Measurements from ENCODE around the gene SH3BGR.
A peak's percentile ranks its signal among the peaks of the same experiment; 100 is the strongest.
"Not testable (repeated sequence)": the region's sequence is repeated elsewhere in the genome, so short reads cannot be mapped to it uniquely, and the experiment has no call there.

SH3BGR gene

DNA sequence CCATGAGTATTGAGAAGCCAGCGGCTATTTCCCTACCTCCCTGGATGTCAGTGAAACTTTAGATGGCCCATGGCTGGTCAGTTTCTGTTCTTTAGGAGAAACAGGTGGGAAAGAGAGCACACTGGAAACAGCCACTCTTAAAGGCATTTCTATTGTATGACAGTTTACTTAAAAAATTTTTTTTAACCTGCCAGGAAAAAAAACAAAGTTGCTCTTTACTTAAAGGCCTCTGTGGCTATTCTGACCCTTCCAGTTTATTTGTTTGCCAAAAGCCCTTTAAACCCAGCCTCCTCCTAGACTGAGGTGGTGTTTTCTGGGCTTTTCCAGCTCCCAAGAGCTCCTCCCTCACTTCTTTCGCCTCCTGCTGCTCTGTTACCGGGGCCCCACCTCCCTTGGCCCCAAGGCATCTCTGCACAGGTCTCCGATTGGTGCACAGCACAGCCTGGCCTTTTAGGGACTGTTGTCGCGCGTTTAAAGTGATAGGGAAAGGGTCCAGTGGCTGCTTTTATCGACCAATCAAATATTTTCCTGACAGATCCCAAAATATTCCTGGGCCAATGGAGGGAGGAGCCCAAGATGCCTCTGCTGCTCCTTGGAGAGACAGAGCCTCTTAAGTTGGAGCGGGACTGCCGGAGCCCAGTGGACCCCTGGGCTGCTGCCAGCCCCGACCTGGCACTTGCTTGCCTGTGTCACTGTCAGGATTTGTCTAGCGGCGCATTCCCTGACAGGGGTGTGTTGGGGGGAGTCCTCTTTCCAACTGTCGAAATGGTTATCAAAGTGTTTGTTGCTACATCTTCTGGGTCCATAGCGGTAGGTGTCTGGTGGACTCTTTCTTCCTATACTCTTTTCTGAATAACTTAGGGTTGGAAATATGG, at the start of gene SH3BGR:
Gene SH3BGR, plus strand, starts transcription at position 639 of the 875 bp plus-strand sequence. Its CDS starts 127 bp downstream, at position 766.
- peak; percentile 2 for DNase-seq (ENCODE audit: low read depth)
- Histone ChIP-seq H3K9me3 (ENCODE audit: control insufficient read depth, low read length) (no peaks in the 10 kb centered on the region), H3K9ac (ENCODE audit: low read length) (no peak within 1 kb of the TSS), H3K4me3 (ENCODE audit: low read length) (peak within 1 kb of the TSS; percentile 61), H3K27me3 (replicated peaks; ENCODE audit: control insufficient read depth, insufficient read depth, low read length) (no peaks in the 10 kb centered on the region), H3K36me3 (ENCODE audit: control insufficient read depth, insufficient read depth, low read length, severe bottlenecking) (no peaks in the 10 kb centered on the region), H3K4me1 (ENCODE audit: control insufficient read depth, insufficient read depth, low read length) (peaks cover 20% of the 10 kb centered on the region)

DNA sequence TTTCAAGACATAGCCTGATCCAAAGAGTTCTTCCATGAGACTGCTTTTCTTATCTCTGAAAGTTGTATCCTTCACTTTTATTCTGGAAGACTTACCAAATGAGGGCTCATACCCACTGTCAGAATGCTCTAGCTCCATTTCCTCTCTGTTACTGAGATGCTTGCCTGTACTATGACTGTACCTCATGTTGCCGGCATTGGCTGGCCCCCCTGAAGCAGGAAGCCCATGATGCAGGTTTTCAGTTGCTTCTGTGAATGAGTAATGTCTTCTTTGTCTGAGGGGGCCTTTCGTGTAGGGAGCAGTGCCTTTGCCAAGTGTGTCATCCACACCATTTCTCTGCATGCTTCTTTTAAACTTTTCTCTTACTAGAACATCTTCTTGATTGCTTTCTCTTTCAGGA, 45.7 kb upstream of the SH3BGR start:
- H3K27me3 ChIP-seq (replicated peaks; ENCODE audit: control insufficient read depth, insufficient read depth, low read length), result no peaks in the 10 kb centered on the region
- no peaks in the 10 kb centered on the region for H3K4me1 ChIP-seq (ENCODE audit: control insufficient read depth, insufficient read depth, low read length)
- no peak for DNase-seq (ENCODE audit: low read depth)
- peaks cover 12% of the 10 kb centered on the region for H3K9me3 ChIP-seq (ENCODE audit: control insufficient read depth, low read length)
- peaks cover 20% of the 10 kb centered on the region for H3K36me3 ChIP-seq (ENCODE audit: control insufficient read depth, insufficient read depth, low read length, severe bottlenecking)
- no peak overlapping the region for H3K9ac ChIP-seq (ENCODE audit: low read length)
- H3K4me3 ChIP-seq (ENCODE audit: low read length), result no peak overlapping the region

DNA sequence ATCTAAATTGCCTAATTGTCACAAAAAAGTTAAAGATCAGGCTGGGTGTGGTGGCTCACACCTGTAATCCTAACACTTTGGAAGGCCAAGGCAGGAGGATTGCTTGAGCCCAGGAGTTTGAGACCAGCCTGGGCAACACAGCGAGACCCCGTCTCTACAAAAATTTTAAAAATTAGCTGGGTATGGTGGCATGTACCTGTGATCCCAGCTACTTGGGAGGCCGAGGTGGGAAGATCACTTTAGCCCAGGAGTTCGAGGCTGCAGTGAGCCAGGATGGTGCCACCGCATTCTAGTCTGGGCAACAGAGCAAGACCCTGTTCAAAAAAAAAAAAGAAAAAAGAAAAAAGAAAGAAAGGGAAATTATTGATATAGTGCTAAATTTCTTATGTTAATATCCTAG, 32.6 kb upstream of the SH3BGR start:
- H3K9me3 ChIP-seq (ENCODE audit: control insufficient read depth, low read length); H3K4me3 ChIP-seq (ENCODE audit: low read length); H3K9ac ChIP-seq (ENCODE audit: low read length); H3K36me3 ChIP-seq (ENCODE audit: control insufficient read depth, insufficient read depth, low read length, severe bottlenecking); H3K4me1 ChIP-seq (ENCODE audit: control insufficient read depth, insufficient read depth, low read length); DNase-seq (ENCODE audit: low read depth); H3K27me3 ChIP-seq (replicated peaks; ENCODE audit: control insufficient read depth, insufficient read depth, low read length): not testable (repeated sequence)

GRCh38 chr21:39422527-39423241, 29.1 kb upstream of the SH3BGR start:
- DNase-seq (ENCODE audit: low read depth), result no peak
- H3K27me3 ChIP-seq (replicated peaks; ENCODE audit: control insufficient read depth, insufficient read depth, low read length), result no peaks in the 10 kb centered on the region
- no peaks in the 10 kb centered on the region for H3K36me3 ChIP-seq (ENCODE audit: control insufficient read depth, insufficient read depth, low read length, severe bottlenecking)
- H3K4me1 ChIP-seq (ENCODE audit: control insufficient read depth, insufficient read depth, low read length), result no peaks in the 10 kb centered on the region
- no peak overlapping the region for H3K4me3 ChIP-seq (ENCODE audit: low read length)
- no peaks in the 10 kb centered on the region for H3K9me3 ChIP-seq (ENCODE audit: control insufficient read depth, low read length)
- no peak overlapping the region for H3K9ac ChIP-seq (ENCODE audit: low read length)

DNA sequence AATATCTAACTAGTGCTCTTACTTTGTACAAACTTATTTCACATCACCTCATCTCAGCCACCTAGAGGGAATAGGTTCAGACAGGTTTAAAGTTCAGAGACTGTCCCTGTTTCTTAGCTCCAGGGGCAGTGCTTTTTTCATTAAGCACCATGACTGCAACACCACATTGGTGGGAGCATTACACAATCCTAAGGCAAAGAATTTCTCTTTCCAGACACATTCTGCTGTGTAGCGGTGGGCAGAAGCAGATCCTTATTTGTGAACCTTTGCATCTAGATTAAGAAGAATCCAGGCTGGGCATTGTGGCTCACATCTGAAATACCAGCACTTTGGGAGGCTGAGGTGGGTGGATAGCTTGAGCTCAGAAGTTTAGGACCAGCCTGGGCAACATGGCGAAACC, 22.3 kb upstream of the SH3BGR start:
- no peaks in the 10 kb centered on the region for H3K27me3 ChIP-seq (replicated peaks; ENCODE audit: control insufficient read depth, insufficient read depth, low read length)
- no peaks in the 10 kb centered on the region for H3K9me3 ChIP-seq (ENCODE audit: control insufficient read depth, low read length)
- no peaks in the 10 kb centered on the region for H3K4me1 ChIP-seq (ENCODE audit: control insufficient read depth, insufficient read depth, low read length)
- no peak overlapping the region for H3K4me3 ChIP-seq (ENCODE audit: low read length)
- H3K9ac ChIP-seq (ENCODE audit: low read length), result no peak overlapping the region
- H3K36me3 ChIP-seq (ENCODE audit: control insufficient read depth, insufficient read depth, low read length, severe bottlenecking), result no peaks in the 10 kb centered on the region
- DNase-seq (ENCODE audit: low read depth), result no peak

- no peak for DNase-seq (ENCODE audit: low read depth)
- no peaks in the 10 kb centered on the region for H3K27me3 ChIP-seq (replicated peaks; ENCODE audit: control insufficient read depth, insufficient read depth, low read length)
- no peak overlapping the region for H3K9ac ChIP-seq (ENCODE audit: low read length)
- no peaks in the 10 kb centered on the region for H3K9me3 ChIP-seq (ENCODE audit: control insufficient read depth, low read length)
- no peaks in the 10 kb centered on the region for H3K36me3 ChIP-seq (ENCODE audit: control insufficient read depth, insufficient read depth, low read length, severe bottlenecking)
- H3K4me1 ChIP-seq (ENCODE audit: control insufficient read depth, insufficient read depth, low read length), result no peaks in the 10 kb centered on the region
- no peak overlapping the region for H3K4me3 ChIP-seq (ENCODE audit: low read length)
These were observed 21.8 kb upstream of the SH3BGR start for GRCh38 chr21:39430016-39430415.

DNA sequence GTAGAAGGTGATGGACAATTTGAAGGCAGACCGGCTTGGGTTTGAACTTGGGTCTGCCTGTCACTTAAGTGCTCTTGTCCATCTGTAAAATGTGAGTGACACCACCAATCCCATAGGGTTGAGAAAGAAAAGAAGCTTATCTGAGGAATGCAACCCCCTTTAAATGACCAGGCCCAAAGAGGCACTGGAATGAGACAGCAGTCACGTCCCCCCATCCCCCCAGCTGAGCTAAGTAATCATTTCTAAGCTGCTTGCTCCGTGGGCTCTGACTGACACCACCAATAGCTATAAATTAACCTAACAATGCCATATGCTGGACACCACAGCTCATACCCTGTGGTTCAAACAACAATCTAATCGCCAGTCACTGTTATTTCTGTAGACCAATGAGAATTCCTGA, 21.3 kb upstream of the SH3BGR start:
- H3K36me3 ChIP-seq (ENCODE audit: control insufficient read depth, insufficient read depth, low read length, severe bottlenecking), result no peaks in the 10 kb centered on the region
- H3K4me1 ChIP-seq (ENCODE audit: control insufficient read depth, insufficient read depth, low read length), result no peaks in the 10 kb centered on the region
- H3K4me3 ChIP-seq (ENCODE audit: low read length), result no peak overlapping the region
- no peak for DNase-seq (ENCODE audit: low read depth)
- no peak overlapping the region for H3K9ac ChIP-seq (ENCODE audit: low read length)
- H3K27me3 ChIP-seq (replicated peaks; ENCODE audit: control insufficient read depth, insufficient read depth, low read length), result no peaks in the 10 kb centered on the region
- H3K9me3 ChIP-seq (ENCODE audit: control insufficient read depth, low read length), result no peaks in the 10 kb centered on the region

DNA sequence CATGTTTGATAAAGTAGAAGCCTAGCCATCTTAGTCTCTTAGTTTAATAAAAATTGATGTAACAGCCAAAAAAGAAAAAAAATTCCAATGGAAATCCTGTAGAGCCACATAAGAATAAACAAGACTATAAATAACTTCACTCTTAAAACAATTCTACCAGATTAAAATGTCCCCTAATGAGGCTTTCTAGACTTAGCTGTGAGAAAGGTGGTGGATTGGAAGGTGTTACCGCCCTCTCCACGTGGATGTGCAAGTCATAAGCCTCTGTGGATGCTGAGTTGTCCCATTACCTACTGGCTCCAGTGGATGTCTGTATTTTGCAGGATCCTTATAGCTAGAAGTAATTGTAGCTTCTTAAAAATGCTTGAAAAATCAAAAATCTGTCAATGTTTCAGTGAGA, 20.8 kb upstream of the SH3BGR start:
- no peaks in the 10 kb centered on the region for H3K4me1 ChIP-seq (ENCODE audit: control insufficient read depth, insufficient read depth, low read length)
- no peak for DNase-seq (ENCODE audit: low read depth)
- H3K4me3 ChIP-seq (ENCODE audit: low read length), result no peak overlapping the region
- H3K27me3 ChIP-seq (replicated peaks; ENCODE audit: control insufficient read depth, insufficient read depth, low read length), result no peaks in the 10 kb centered on the region
- H3K9ac ChIP-seq (ENCODE audit: low read length), result no peak overlapping the region
- no peaks in the 10 kb centered on the region for H3K36me3 ChIP-seq (ENCODE audit: control insufficient read depth, insufficient read depth, low read length, severe bottlenecking)
- no peaks in the 10 kb centered on the region for H3K9me3 ChIP-seq (ENCODE audit: control insufficient read depth, low read length)

DNA sequence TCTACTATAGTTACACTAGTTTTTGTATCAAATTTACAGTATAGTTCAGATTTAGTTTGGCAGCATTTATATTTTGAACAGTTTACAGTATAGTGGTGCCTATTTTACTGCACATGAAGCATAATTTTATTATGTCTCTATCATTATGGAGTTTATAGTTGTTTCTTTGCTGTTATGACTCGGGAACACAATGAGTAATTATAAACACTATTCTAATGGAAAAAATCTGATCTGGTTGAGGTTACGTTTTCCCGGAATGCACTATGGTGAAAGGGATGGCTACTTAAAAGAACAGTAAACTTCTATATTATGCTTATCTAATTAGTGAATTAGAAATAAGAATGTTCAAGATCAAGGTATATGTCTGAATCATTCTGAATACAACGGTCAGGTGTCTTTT, 16.8 kb upstream of the SH3BGR start:
- H3K4me3 ChIP-seq (ENCODE audit: low read length), result no peak overlapping the region
- H3K36me3 ChIP-seq (ENCODE audit: control insufficient read depth, insufficient read depth, low read length, severe bottlenecking), result no peaks in the 10 kb centered on the region
- H3K27me3 ChIP-seq (replicated peaks; ENCODE audit: control insufficient read depth, insufficient read depth, low read length), result no peaks in the 10 kb centered on the region
- no peak for DNase-seq (ENCODE audit: low read depth)
- no peak overlapping the region for H3K9ac ChIP-seq (ENCODE audit: low read length)
- H3K9me3 ChIP-seq (ENCODE audit: control insufficient read depth, low read length), result no peaks in the 10 kb centered on the region
- no peaks in the 10 kb centered on the region for H3K4me1 ChIP-seq (ENCODE audit: control insufficient read depth, insufficient read depth, low read length)

- H3K4me1 ChIP-seq (ENCODE audit: control insufficient read depth, insufficient read depth, low read length), result peaks cover 10% of the 10 kb centered on the region
- no peaks in the 10 kb centered on the region for H3K27me3 ChIP-seq (replicated peaks; ENCODE audit: control insufficient read depth, insufficient read depth, low read length)
- no peak overlapping the region for H3K4me3 ChIP-seq (ENCODE audit: low read length)
- H3K9me3 ChIP-seq (ENCODE audit: control insufficient read depth, low read length), result no peaks in the 10 kb centered on the region
- DNase-seq (ENCODE audit: low read depth), result no peak
- H3K36me3 ChIP-seq (ENCODE audit: control insufficient read depth, insufficient read depth, low read length, severe bottlenecking), result no peaks in the 10 kb centered on the region
- no peak overlapping the region for H3K9ac ChIP-seq (ENCODE audit: low read length)
These were observed 12.5 kb upstream of the SH3BGR start for GRCh38 chr21:39439232-39439631.

GRCh38 chr21:39441502-39442475, 10.0 kb upstream of the SH3BGR start:
- H3K27me3 ChIP-seq (replicated peaks; ENCODE audit: control insufficient read depth, insufficient read depth, low read length), result no peaks in the 10 kb centered on the region
- no peak overlapping the region for H3K4me3 ChIP-seq (ENCODE audit: low read length)
- H3K4me1 ChIP-seq (ENCODE audit: control insufficient read depth, insufficient read depth, low read length), result peaks cover 23% of the 10 kb centered on the region
- no peaks in the 10 kb centered on the region for H3K36me3 ChIP-seq (ENCODE audit: control insufficient read depth, insufficient read depth, low read length, severe bottlenecking)
- DNase-seq (ENCODE audit: low read depth), result peak; percentile 76
- H3K9ac ChIP-seq (ENCODE audit: low read length), result no peak overlapping the region
- H3K9me3 ChIP-seq (ENCODE audit: control insufficient read depth, low read length), result no peaks in the 10 kb centered on the region
